ENCODE data around the gene TMEM121.

TMEM121 gene

DNA sequence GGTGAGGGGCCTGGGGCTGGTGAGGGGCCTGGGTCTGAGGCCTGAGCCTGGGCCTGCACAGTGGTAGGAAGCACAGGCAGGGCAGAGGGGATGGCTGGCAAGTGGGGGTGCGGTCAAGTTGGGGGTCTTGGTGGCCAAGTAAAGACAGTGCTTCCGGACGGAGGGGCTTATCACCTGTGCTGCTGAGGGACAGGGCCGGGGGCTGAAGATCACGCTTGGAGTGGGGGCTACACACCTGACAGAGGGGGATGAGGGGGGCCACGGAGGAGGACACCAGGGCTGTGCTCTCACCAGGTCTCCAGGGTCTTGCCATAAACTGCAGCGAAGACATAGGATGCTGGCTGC, 23.1 kb upstream of the TMEM121 start:
- TF ChIP-seq CTCF (IDR thresholded peaks at IDR 0.05) = no peak

DNA sequence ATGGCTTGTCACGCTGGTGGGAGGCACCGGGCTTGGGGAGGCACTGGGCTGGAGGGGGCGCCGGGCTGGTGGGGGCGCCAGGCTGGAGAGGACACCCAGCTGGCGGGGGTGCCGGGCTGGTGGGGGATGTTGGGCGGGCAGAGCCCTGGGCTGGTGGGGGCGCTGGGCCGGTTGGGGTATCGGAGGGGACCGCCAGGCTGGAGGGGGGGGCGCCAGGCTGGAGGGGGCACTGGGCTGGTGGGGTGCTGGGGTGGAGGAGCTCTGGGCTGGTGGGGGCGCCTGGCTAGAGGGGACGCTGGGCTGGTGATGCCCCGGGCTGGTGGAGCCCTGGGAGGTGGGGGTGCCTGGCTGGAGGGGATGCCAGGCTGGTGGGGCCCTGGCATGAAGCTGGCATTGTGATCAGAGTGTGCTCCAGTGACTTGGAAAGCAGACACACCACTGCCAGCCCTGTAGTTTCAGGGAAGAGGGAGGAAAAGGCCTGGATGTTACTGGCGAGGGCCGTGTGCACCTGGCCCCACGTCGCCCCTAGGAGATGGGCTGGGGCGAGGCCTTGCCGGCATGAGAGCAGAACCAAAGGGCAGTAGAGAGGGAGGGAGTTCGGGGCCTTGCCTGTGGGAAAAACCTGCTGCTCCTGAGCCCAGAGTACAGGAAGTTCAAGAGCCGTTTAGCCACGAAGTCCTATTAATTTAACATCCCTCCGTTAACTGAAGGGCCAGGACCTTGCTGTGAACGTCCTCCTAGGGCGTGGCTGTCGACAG, 22.3 kb upstream of the TMEM121 start:
- TF ChIP-seq CTCF (IDR thresholded peaks at IDR 0.05) = no peak

DNA sequence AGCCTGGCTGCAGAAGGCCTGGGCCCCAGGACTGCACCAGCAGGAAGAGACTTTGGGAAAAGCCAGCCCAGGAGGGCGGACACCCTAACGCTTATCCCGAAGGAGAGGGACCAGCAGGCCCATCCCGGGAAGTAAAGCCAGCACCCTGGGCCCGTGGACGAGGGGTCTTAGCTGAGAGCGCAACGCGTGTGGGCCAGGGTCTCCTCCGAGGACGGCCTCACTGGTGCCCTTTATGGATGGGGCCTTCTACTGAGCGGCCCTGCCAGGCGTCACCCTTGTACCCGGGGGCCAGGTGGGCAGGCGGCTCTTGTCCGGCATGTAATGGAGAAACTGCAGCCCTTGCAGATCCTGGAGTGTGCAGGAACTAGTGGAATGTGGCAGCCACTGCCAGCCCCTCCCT, 21.3 kb upstream of the TMEM121 start:
- no peak for TF ChIP-seq CTCF (IDR thresholded peaks at IDR 0.05)

DNA sequence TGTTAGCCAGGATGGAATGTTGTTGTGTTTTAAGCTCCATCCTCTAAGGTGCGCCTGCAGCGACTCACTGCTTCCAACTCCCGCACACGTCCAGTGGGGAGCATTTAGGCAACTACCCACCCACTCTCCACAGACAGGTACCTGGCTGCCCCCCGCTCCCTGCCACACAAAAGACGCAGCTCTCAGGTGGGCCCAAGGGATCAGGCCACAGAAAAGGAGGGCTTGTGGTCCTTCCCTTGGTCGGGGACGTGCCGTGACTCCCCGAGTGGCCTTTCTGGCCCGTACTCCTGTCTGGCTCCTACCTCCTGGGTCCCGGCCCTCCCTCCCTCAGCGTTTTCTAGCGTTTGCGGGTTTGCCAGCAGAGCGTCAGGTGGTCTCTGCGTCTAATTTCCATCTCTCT, 19.1 kb upstream of the TMEM121 start:
- TF ChIP-seq CTCF (IDR thresholded peaks at IDR 0.05) = no peak

DNA sequence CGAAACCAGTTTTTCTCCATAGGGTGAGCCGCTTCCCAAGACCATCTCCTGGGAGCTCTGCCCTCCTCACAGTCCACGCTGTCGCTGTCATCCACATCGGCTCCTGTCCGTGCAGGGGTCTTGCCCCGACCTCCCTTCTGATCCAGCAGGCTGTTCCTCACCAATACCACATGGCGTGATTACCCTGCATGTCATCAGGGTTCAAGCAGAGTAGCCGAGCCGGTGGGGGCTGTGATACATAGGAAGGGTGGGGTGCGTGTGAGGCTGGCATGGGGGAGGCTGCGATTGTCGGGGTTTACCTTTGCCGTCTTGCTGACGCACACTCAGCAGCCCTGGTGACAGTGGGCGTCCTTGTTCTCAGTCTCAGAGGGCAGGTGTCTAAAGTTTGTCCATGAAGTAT, 18.3 kb upstream of the TMEM121 start:
- TF ChIP-seq CTCF (IDR thresholded peaks at IDR 0.05) = no peak

DNA sequence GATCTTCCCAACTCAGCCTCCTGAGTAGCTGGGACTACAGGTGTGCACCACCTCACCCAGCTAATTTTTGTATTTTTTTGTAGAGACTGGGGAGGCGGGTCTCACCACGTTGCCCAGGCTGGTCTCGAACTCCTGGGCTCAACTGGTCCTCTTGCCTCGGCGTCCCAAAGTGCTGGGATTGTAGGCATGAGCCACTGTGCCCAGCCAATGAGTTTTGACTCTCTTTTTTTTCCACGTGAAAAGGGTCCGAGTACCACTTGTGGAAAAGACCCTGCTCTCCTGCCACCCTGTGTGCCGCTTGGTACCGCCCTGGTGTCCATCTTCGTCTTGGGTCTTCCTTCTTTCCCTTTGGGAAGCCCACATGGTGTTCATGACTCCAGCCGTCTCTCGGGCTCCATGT, 17.8 kb upstream of the TMEM121 start:
- TF ChIP-seq CTCF (IDR thresholded peaks at IDR 0.05) = no peak

DNA sequence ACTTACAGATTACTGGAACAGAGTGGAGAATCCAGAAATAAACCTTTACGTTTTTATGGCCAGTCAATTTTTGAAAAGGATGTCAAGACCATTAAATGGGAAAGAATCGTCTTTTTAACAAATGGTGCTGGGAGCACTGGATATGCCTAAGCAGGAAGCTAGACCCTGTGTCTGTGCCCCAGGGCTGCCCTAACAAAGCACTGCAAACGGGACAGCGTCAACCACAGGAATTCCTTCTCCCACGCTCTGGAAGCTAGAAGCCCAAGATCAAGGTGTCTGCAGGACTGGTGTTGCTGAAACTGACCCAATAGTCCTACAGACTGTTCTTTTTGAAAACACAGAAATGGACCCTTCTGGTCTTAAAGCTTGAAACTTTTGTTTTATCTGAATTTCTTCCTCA, 9.3 kb upstream of the TMEM121 start:
- TF ChIP-seq CTCF (IDR thresholded peaks at IDR 0.05) = no peak

Measured in LNCAP (cell line).